ENCODE results near the gene ZNF670. TPM values are rescaled to one million over a fixed set of nuclear protein-coding genes. Genes with fewer than 3 reads are reported as not detected.

ZNF670 gene
- 6.1 and 10.4 TPM in 2 replicates for total RNA-seq

DNA sequence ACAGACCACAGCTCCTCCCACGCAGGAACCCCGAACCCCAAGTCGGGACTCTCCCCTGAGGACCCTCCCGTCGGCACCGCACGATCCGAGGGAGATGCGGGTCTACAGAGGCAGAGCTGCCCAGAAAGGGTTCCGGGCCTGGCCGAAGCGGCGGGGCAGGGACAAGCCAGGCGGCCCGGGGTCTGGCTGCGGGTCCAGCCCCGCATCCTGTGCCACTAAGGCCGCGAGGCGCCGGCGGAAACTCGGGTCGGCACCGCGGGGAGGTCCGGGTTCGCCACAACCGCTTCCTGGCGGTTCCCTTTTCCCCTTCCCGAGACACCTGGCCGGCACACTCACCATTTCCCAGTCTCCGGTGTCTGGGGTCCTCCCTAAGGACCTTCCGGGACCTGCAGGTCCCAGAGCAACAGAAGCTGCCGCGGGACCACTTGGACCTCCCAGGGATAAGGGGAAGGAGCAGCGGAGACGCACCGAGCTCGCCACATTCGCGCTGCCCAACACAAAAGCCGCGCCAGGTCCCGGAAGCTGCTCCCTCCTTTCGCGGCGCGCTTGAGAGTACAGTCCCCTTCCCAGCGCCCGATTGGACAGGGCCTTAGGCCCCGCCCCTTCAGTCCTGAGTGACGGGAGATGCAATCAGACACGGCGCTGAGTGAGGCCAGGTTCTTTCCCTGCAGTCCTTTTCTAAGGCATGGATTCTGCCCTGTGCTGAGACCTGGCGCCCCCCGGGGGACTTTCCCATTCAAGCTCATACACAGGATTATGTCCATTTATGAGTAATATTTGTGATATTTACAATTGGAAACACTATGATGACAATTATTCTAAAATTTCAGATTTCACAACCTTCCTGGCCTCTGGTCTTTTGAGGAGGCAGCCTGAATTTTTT, at the start of gene ZNF670:
Gene ZNF670, minus strand, starts transcription at position 554 of the 883 bp plus-strand sequence. Its CDS starts 215 bp downstream, at position 339.

DNA sequence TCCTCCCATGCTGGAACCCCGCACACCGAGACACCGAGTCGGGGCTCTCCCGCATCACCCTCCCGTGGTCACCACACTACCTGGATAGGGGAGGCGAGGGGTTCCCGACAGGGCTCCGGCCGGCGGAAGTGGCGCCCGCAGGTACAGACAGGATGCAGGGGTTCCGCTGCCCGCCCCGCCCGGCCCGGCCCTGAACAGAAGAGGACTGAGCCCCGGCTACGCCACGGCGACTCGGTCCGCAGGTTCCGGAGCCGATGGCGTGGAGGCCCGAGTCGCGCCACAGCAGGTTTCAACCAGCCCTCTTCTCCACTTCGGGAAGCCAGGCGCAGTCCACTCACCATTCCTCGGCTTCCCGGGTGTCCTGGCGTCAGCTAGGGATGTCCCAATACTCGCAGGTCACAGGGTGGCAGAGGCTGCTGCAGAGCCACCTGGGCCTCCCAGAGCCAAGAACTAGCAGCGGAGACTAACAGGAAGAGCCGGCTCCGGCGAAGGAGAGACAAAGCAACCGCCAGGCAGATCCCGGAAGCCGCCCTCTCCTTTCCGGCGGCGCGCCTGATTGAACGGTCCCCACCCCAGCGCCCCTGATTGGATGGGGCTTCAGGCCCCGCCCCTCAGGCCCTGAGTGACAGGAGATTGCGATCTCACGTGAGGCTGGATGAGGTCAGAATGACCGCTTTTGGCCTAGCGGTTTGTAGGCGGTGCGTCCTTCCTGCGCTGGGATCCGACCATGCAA, 25.4 kb upstream of the ZNF670 start, which contains the start of gene ZNF669:
Gene ZNF669, minus strand, starts transcription at position 498 of the 733 bp plus-strand sequence. Its CDS starts 157 bp downstream, at position 341.

Other genes starting within 250 kb of the ZNF670 start
- gene AHCTF1, start 146.9 kb downstream of the ZNF670 start, total RNA-seq, result 23.1 and 32.1 TPM in 2 replicates
- 1.1 and 1.5 TPM in 2 replicates for gene ZNF695, start 70.8 kb downstream of the ZNF670 start, total RNA-seq
- gene ZNF669, start 25.5 kb upstream of the ZNF670 start, total RNA-seq, result 11.8 and 17.3 TPM in 2 replicates
- gene ZNF124, start 93.2 kb upstream of the ZNF670 start, total RNA-seq, result 90.1 and 93.8 TPM in 2 replicates
- not detected in 2 replicates for gene VN1R5, start 177.3 kb upstream of the ZNF670 start, total RNA-seq